ENCODE results near the gene ZNF586.

ZNF586 gene

GRCh38 chr19:57757941-57758340, 11.5 kb upstream of the ZNF586 start:
- Histone ChIP-seq H3K9ac (ENCODE audit: low read depth, low read length) (no peak overlapping the region), H3K9me3 (ENCODE audit: insufficient read depth, low read depth, low read length) (no peaks in the 10 kb centered on the region), H3K4me1 (ENCODE audit: insufficient read depth, low read length) (no peaks in the 10 kb centered on the region), H3K4me3 (ENCODE audit: low read length) (no peak overlapping the region), H3K27ac (ENCODE audit: low read depth, low read length) (no peak overlapping the region), H3K27me3 (ENCODE audit: insufficient read depth, low read length) (no peaks in the 10 kb centered on the region), H3K36me3 (ENCODE audit: insufficient read depth, low read length) (peaks cover 77% of the 10 kb centered on the region)
- WGBS, result 86% methylated on average over 1 of the region's 2 CpGs

- H3K27ac ChIP-seq (ENCODE audit: low read depth, low read length), result no peak overlapping the region
- peaks cover 65% of the 10 kb centered on the region for H3K36me3 ChIP-seq (ENCODE audit: insufficient read depth, low read length)
- 99% methylated on average over 2 of the region's 2 CpGs for WGBS
- no peak overlapping the region for H3K9ac ChIP-seq (ENCODE audit: low read depth, low read length)
- no peak overlapping the region for H3K4me3 ChIP-seq (ENCODE audit: low read length)
- no peaks in the 10 kb centered on the region for H3K4me1 ChIP-seq (ENCODE audit: insufficient read depth, low read length)
- no peaks in the 10 kb centered on the region for H3K27me3 ChIP-seq (ENCODE audit: insufficient read depth, low read length)
- no peaks in the 10 kb centered on the region for H3K9me3 ChIP-seq (ENCODE audit: insufficient read depth, low read depth, low read length)
Observed at GRCh38 chr19:57759096-57759495, 10.4 kb upstream of the ZNF586 start.

GRCh38 chr19:57771417-57771816, 1.9 kb downstream of the ZNF586 start:
- WGBS, result 93% methylated on average over 4 of the region's 4 CpGs
- Histone ChIP-seq H3K4me1 (ENCODE audit: insufficient read depth, low read length) (no peaks in the 10 kb centered on the region), H3K9me3 (ENCODE audit: insufficient read depth, low read depth, low read length) (no peaks in the 10 kb centered on the region)

GRCh38 chr19:57773488-57773887, 4.0 kb downstream of the ZNF586 start:
- Histone ChIP-seq H3K27ac (ENCODE audit: low read depth, low read length) (no peak overlapping the region), H3K27me3 (ENCODE audit: insufficient read depth, low read length) (no peaks in the 10 kb centered on the region), H3K9ac (ENCODE audit: low read depth, low read length) (no peak overlapping the region), H3K9me3 (ENCODE audit: insufficient read depth, low read depth, low read length) (peaks cover 2% of the 10 kb centered on the region; the same call in 1 of the 2 replicates), H3K4me1 (ENCODE audit: insufficient read depth, low read length) (no peaks in the 10 kb centered on the region), H3K36me3 (ENCODE audit: insufficient read depth, low read length) (peaks cover 55% of the 10 kb centered on the region), H3K4me3 (ENCODE audit: low read length) (no peak overlapping the region)
- 99% methylated on average over 3 of the region's 3 CpGs for WGBS

More at GRCh38 chr19:57771417-57771816, 1.9 kb downstream of the ZNF586 start:
- Histone ChIP-seq H3K36me3 (ENCODE audit: insufficient read depth, low read length) (peaks cover 37% of the 10 kb centered on the region), H3K27ac (ENCODE audit: low read depth, low read length) (no peak overlapping the region), H3K27me3 (ENCODE audit: insufficient read depth, low read length) (no peaks in the 10 kb centered on the region), H3K9ac (ENCODE audit: low read depth, low read length) (no peak overlapping the region), H3K4me3 (ENCODE audit: low read length) (no peak overlapping the region)

- WGBS, result 91% methylated on average over 6 of the region's 6 CpGs
- peaks cover 82% of the 10 kb centered on the region for H3K36me3 ChIP-seq (ENCODE audit: insufficient read depth, low read length)
- no peaks in the 10 kb centered on the region for H3K27me3 ChIP-seq (ENCODE audit: insufficient read depth, low read length)
- no peaks in the 10 kb centered on the region for H3K4me1 ChIP-seq (ENCODE audit: insufficient read depth, low read length)
- no peak overlapping the region for H3K4me3 ChIP-seq (ENCODE audit: low read length)
- no peak overlapping the region for H3K9ac ChIP-seq (ENCODE audit: low read depth, low read length)
- no peak overlapping the region for H3K27ac ChIP-seq (ENCODE audit: low read depth, low read length)
- H3K9me3 ChIP-seq (ENCODE audit: insufficient read depth, low read depth, low read length), result peaks cover 18% of the 10 kb centered on the region
Observed at GRCh38 chr19:57776764-57777296, 7.4 kb downstream of the ZNF586 start.

GRCh38 chr19:57778336-57778735, 8.9 kb downstream of the ZNF586 start:
- peaks cover 18% of the 10 kb centered on the region for H3K9me3 ChIP-seq (ENCODE audit: insufficient read depth, low read depth, low read length)
- H3K4me1 ChIP-seq (ENCODE audit: insufficient read depth, low read length), result no peaks in the 10 kb centered on the region
- WGBS, result 100% methylated on average over 2 of the region's 4 CpGs
- no peaks in the 10 kb centered on the region for H3K27me3 ChIP-seq (ENCODE audit: insufficient read depth, low read length)
- H3K9ac ChIP-seq (ENCODE audit: low read depth, low read length), result no peak overlapping the region
- no peak overlapping the region for H3K4me3 ChIP-seq (ENCODE audit: low read length)
- H3K36me3 ChIP-seq (ENCODE audit: insufficient read depth, low read length), result peaks cover 71% of the 10 kb centered on the region
- H3K27ac ChIP-seq (ENCODE audit: low read depth, low read length), result no peak overlapping the region

- H3K9me3 ChIP-seq (ENCODE audit: insufficient read depth, low read depth, low read length), result peaks cover 18% of the 10 kb centered on the region
- H3K9ac ChIP-seq (ENCODE audit: low read depth, low read length), result no peak overlapping the region
- H3K4me1 ChIP-seq (ENCODE audit: insufficient read depth, low read length), result no peaks in the 10 kb centered on the region
- H3K27me3 ChIP-seq (ENCODE audit: insufficient read depth, low read length), result no peaks in the 10 kb centered on the region
- H3K36me3 ChIP-seq (ENCODE audit: insufficient read depth, low read length), result peaks cover 69% of the 10 kb centered on the region
- 99% methylated on average over 9 of the region's 10 CpGs for WGBS
- H3K4me3 ChIP-seq (ENCODE audit: low read length), result no peak overlapping the region
- H3K27ac ChIP-seq (ENCODE audit: low read depth, low read length), result no peak overlapping the region
Observed at GRCh38 chr19:57779220-57779845, 9.9 kb downstream of the ZNF586 start.

GRCh38 chr19:57786286-57786685, 16.8 kb downstream of the ZNF586 start:
- Histone ChIP-seq H3K27me3 (ENCODE audit: insufficient read depth, low read length) (no peaks in the 10 kb centered on the region), H3K4me3 (ENCODE audit: low read length) (no peak overlapping the region), H3K4me1 (ENCODE audit: insufficient read depth, low read length) (no peaks in the 10 kb centered on the region), H3K9ac (ENCODE audit: low read depth, low read length) (no peak overlapping the region), H3K9me3 (ENCODE audit: insufficient read depth, low read depth, low read length) (no peaks in the 10 kb centered on the region), H3K36me3 (ENCODE audit: insufficient read depth, low read length) (peaks cover 38% of the 10 kb centered on the region), H3K27ac (ENCODE audit: low read depth, low read length) (no peak overlapping the region)
- WGBS, result 95% methylated on average over 38 of the region's 38 CpGs

- no peaks in the 10 kb centered on the region for H3K4me1 ChIP-seq (ENCODE audit: insufficient read depth, low read length)
- peaks cover 37% of the 10 kb centered on the region for H3K36me3 ChIP-seq (ENCODE audit: insufficient read depth, low read length)
- WGBS, result 90% methylated on average over 5 of the region's 5 CpGs
- no peak overlapping the region for H3K27ac ChIP-seq (ENCODE audit: low read depth, low read length)
- H3K27me3 ChIP-seq (ENCODE audit: insufficient read depth, low read length), result no peaks in the 10 kb centered on the region
- no peaks in the 10 kb centered on the region for H3K9me3 ChIP-seq (ENCODE audit: insufficient read depth, low read depth, low read length)
- no peak overlapping the region for H3K4me3 ChIP-seq (ENCODE audit: low read length)
- H3K9ac ChIP-seq (ENCODE audit: low read depth, low read length), result no peak overlapping the region
Observed at GRCh38 chr19:57786906-57787305, 17.4 kb downstream of the ZNF586 start.

GRCh38 chr19:57788114-57788692, 18.7 kb downstream of the ZNF586 start:
- H3K9me3 ChIP-seq (ENCODE audit: insufficient read depth, low read depth, low read length), result no peaks in the 10 kb centered on the region
- no peaks in the 10 kb centered on the region for H3K27me3 ChIP-seq (ENCODE audit: insufficient read depth, low read length)
- no peak overlapping the region for H3K4me3 ChIP-seq (ENCODE audit: low read length)
- H3K36me3 ChIP-seq (ENCODE audit: insufficient read depth, low read length), result peaks cover 40% of the 10 kb centered on the region
- H3K9ac ChIP-seq (ENCODE audit: low read depth, low read length), result no peak overlapping the region
- no peak overlapping the region for H3K27ac ChIP-seq (ENCODE audit: low read depth, low read length)
- no peaks in the 10 kb centered on the region for H3K4me1 ChIP-seq (ENCODE audit: insufficient read depth, low read length)

- no peaks in the 10 kb centered on the region for H3K9me3 ChIP-seq (ENCODE audit: insufficient read depth, low read depth, low read length)
- H3K4me3 ChIP-seq (ENCODE audit: low read length), result no peak overlapping the region
- no peaks in the 10 kb centered on the region for H3K4me1 ChIP-seq (ENCODE audit: insufficient read depth, low read length)
- H3K36me3 ChIP-seq (ENCODE audit: insufficient read depth, low read length), result peaks cover 45% of the 10 kb centered on the region
- no peak overlapping the region for H3K27ac ChIP-seq (ENCODE audit: low read depth, low read length)
- 97% methylated on average over 4 of the region's 4 CpGs for WGBS
- H3K9ac ChIP-seq (ENCODE audit: low read depth, low read length), result no peak overlapping the region
- no peaks in the 10 kb centered on the region for H3K27me3 ChIP-seq (ENCODE audit: insufficient read depth, low read length)
Observed at GRCh38 chr19:57789288-57789687, 19.8 kb downstream of the ZNF586 start.
